HEK293 (cell line): ENCODE measurements around the gene PLEK2.

Experiments
- CTCF ChIA-PET: fragments of 350-600 bp; formaldehyde crosslinking; extraction: SDS; loops from one replicate; lab custom pipeline; 2021; ENCODE audit warnings: antibody characterized with exemption; lab: Yijun Ruan, JAX
- POLR2A ChIA-PET: fragments of 300-600 bp; formaldehyde crosslinking; extraction: SDS; loops from one replicate; lab custom pipeline; 2020; ENCODE audit warnings: antibody characterized with exemption, inconsistent platforms; lab: Yijun Ruan, JAX
- H3K27ac ChIP-seq: fragments of 200-500 bp; sonication (Bioruptor generic); 2 replicates; pipeline ENCODE4 v1.5.1; 2014; ENCODE audit warnings: low read depth, low read length, control low read depth, inconsistent platforms; ENCODE audit errors: extremely low read depth
- H3K36me3 ChIP-seq, 2 experiments: fragments of 200-500 bp in 1 of 2; sonication (Bioruptor generic) in 1 of 2; 1 replicate in 1 of 2; 2 replicates in 1 of 2; pipeline ENCODE4 v1.5.1; 2014 to 2017; ENCODE audit warnings: inconsistent platforms in 2 of 2, low read length in 2 of 2; ENCODE audit not compliant: control insufficient read depth in 2 of 2, insufficient read depth in 1 of 2
- H3K4me1 ChIP-seq: fragments of 200-500 bp; sonication (Bioruptor generic); 2 replicates; pipeline ENCODE4 v1.5.1; 2014; ENCODE audit warnings: mild to moderate bottlenecking, low read length, inconsistent platforms; ENCODE audit not compliant: control insufficient read depth, insufficient read depth
- H3K4me3 ChIP-seq: 2 replicates; pipeline ENCODE4 v1.5.1; 2011; ENCODE audit warnings: low read depth, mild to moderate bottlenecking, control low read depth, low read length, moderate library complexity
- H3K9me3 ChIP-seq: fragments of 200-500 bp; sonication (Bioruptor generic); 2 replicates; pipeline ENCODE4 v1.5.1; 2014; ENCODE audit warnings: low read depth, low read length, inconsistent platforms; ENCODE audit not compliant: control insufficient read depth, insufficient read depth
- HOXC10 ChIP-seq: sonication (generic); formaldehyde crosslinking; IDR thresholded peaks from 2 replicates; pipeline ENCODE4 v1.8.1; 2023; ENCODE audit warnings: mild to moderate bottlenecking, missing genetic modification reagents
- KLF10 ChIP-seq: fragments of 450-650 bp; IDR thresholded peaks from 2 replicates; pipeline ENCODE4 v1.5.1; 2018; ENCODE audit warnings: missing biosample characterization, mild to moderate bottlenecking, missing genetic modification characterization
- OVOL3 ChIP-seq: fragments of 450-650 bp; formaldehyde crosslinking; IDR thresholded peaks from 2 replicates; pipeline ENCODE4 v1.5.1; 2016; ENCODE audit warnings: missing biosample characterization, missing genetic modification characterization
- PRDM1 ChIP-seq: fragments of 450-650 bp; formaldehyde crosslinking; IDR thresholded peaks from 2 replicates; pipeline ENCODE4; 2016; ENCODE audit warnings: missing biosample characterization, missing genetic modification characterization
- SP7 ChIP-seq: fragments of 450-650 bp; formaldehyde crosslinking; IDR thresholded peaks from 2 replicates; pipeline ENCODE4 v1.5.1; 2016; ENCODE audit warnings: missing biosample characterization, missing genetic modification characterization
- ZNF114 ChIP-seq: fragments of 450-650 bp; formaldehyde crosslinking; IDR thresholded peaks from 2 replicates; pipeline ENCODE4 v1.5.0; 2017; ENCODE audit warnings: missing biosample characterization, missing genetic modification characterization
- ZNF214 ChIP-seq: fragments of 450-650 bp; formaldehyde crosslinking; IDR thresholded peaks from 2 replicates; pipeline ENCODE4 v1.5.1; 2017; ENCODE audit warnings: missing biosample characterization, mild to moderate bottlenecking, missing genetic modification characterization, borderline replicate concordance
- ZNF48 ChIP-seq: fragments of 450-650 bp; formaldehyde crosslinking; IDR thresholded peaks from 2 replicates; pipeline ENCODE4 v1.5.1; 2016; ENCODE audit warnings: missing biosample characterization, missing genetic modification characterization
- ZNF624 ChIP-seq: fragments of 450-650 bp; formaldehyde crosslinking; IDR thresholded peaks from 2 replicates; pipeline ENCODE4 v1.5.1; 2017; ENCODE audit warnings: missing biosample characterization, missing genetic modification characterization
- ZNF654 ChIP-seq: fragments of 450-650 bp; formaldehyde crosslinking; IDR thresholded peaks from 2 replicates; pipeline ENCODE4 v1.5.1; 2016; ENCODE audit warnings: low read depth, missing biosample characterization, missing genetic modification characterization
- ZNF830 ChIP-seq: fragments of 450-650 bp; IDR thresholded peaks from 2 replicates; pipeline ENCODE4 v1.5.0; 2018; ENCODE audit warnings: missing biosample characterization, missing genetic modification characterization, low read depth, mild to moderate bottlenecking, moderate library complexity
- ZNF843 ChIP-seq: fragments of 450-650 bp; formaldehyde crosslinking; IDR thresholded peaks from 2 replicates; pipeline ENCODE4 v1.5.1; 2016; ENCODE audit warnings: missing biosample characterization, missing genetic modification characterization
- ZSCAN5A ChIP-seq: fragments of 450-650 bp; formaldehyde crosslinking; IDR thresholded peaks from 2 replicates; pipeline ENCODE4 v1.5.1; 2016; ENCODE audit warnings: missing biosample characterization, missing genetic modification characterization
- TF ChIP-seq, protein P1 (sequence below): fragments of 450-650 bp; formaldehyde crosslinking; IDR thresholded peaks from 2 replicates; pipeline ENCODE4 v1.5.1; 2016; ENCODE audit warnings: missing biosample characterization, missing genetic modification characterization, borderline replicate concordance

PLEK2 gene

GRCh38 chr14:67438969-67439368, 27.0 kb upstream of the PLEK2 start:
- TF ChIP-seq ZNF830 (tag by site-specific recombination) (no peak), ZNF114 (tag by site-specific recombination) (no peak), ZNF843 (tag by site-specific recombination) (no peak), ZNF654 (tag by site-specific recombination) (no peak), OVOL3 (tag by site-specific recombination) (no peak)
- TF ChIP-seq, protein P1, sequence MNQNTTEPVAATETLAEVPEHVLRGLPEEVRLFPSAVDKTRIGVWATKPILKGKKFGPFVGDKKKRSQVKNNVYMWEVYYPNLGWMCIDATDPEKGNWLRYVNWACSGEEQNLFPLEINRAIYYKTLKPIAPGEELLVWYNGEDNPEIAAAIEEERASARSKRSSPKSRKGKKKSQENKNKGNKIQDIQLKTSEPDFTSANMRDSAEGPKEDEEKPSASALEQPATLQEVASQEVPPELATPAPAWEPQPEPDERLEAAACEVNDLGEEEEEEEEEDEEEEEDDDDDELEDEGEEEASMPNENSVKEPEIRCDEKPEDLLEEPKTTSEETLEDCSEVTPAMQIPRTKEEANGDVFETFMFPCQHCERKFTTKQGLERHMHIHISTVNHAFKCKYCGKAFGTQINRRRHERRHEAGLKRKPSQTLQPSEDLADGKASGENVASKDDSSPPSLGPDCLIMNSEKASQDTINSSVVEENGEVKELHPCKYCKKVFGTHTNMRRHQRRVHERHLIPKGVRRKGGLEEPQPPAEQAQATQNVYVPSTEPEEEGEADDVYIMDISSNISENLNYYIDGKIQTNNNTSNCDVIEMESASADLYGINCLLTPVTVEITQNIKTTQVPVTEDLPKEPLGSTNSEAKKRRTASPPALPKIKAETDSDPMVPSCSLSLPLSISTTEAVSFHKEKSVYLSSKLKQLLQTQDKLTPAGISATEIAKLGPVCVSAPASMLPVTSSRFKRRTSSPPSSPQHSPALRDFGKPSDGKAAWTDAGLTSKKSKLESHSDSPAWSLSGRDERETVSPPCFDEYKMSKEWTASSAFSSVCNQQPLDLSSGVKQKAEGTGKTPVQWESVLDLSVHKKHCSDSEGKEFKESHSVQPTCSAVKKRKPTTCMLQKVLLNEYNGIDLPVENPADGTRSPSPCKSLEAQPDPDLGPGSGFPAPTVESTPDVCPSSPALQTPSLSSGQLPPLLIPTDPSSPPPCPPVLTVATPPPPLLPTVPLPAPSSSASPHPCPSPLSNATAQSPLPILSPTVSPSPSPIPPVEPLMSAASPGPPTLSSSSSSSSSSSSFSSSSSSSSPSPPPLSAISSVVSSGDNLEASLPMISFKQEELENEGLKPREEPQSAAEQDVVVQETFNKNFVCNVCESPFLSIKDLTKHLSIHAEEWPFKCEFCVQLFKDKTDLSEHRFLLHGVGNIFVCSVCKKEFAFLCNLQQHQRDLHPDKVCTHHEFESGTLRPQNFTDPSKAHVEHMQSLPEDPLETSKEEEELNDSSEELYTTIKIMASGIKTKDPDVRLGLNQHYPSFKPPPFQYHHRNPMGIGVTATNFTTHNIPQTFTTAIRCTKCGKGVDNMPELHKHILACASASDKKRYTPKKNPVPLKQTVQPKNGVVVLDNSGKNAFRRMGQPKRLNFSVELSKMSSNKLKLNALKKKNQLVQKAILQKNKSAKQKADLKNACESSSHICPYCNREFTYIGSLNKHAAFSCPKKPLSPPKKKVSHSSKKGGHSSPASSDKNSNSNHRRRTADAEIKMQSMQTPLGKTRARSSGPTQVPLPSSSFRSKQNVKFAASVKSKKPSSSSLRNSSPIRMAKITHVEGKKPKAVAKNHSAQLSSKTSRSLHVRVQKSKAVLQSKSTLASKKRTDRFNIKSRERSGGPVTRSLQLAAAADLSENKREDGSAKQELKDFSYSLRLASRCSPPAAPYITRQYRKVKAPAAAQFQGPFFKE (tag by site-specific recombination), result no peak
- POLR2A ChIA-PET, result interaction anchor here (0.7 kb wide), 1 partner anchor 12 kb away, joined by 8 read pairs; no protein-coding TSS in a partner anchor
- CTCF ChIA-PET, result interaction anchor here (0.8 kb wide), 1 partner anchor 12 kb away, joined by 3 read pairs; no protein-coding TSS in a partner anchor
- Histone ChIP-seq H3K4me1 (no peaks in the 10 kb centered on the region), H3K4me3 (no peak overlapping the region), H3K27ac (no peak overlapping the region), H3K9me3 (no peaks in the 10 kb centered on the region), H3K36me3 (no peaks in the 10 kb centered on the region)

- CTCF ChIA-PET, result interaction anchor here (0.7 to 1.9 kb wide), 4 partner anchors 9 to 135 kb away, joined by 3 to 6 read pairs (median 4); no protein-coding TSS in a partner anchor
These were observed 24.3 kb upstream of the PLEK2 start for GRCh38 chr14:67436006-67436866.

GRCh38 chr14:67435603-67436002, 23.6 kb upstream of the PLEK2 start:
- no peak overlapping the region for H3K4me3 ChIP-seq
- no peak for TF ChIP-seq ZNF214 (tag by site-specific recombination)
- no peak for TF ChIP-seq ZSCAN5A (tag by site-specific recombination)
- no peak for TF ChIP-seq ZNF48 (tag by site-specific recombination)
- no peaks in the 10 kb centered on the region for H3K36me3 ChIP-seq
- no peak overlapping the region for H3K27ac ChIP-seq
- H3K4me1 ChIP-seq, result no peaks in the 10 kb centered on the region
- CTCF ChIA-PET, result interaction anchor here (0.7 to 1.9 kb wide), 4 partner anchors 8 to 135 kb away, joined by 3 to 6 read pairs (median 4); no protein-coding TSS in a partner anchor
- H3K9me3 ChIP-seq, result no peaks in the 10 kb centered on the region
- POLR2A ChIA-PET, result no interaction called here

More at GRCh38 chr14:67436006-67436866, 24.3 kb upstream of the PLEK2 start:
- H3K9me3 ChIP-seq, result no peaks in the 10 kb centered on the region
- H3K27ac ChIP-seq, result no peak overlapping the region
- H3K36me3 ChIP-seq, result no peaks in the 10 kb centered on the region
- POLR2A ChIA-PET, result no interaction called here
- TF ChIP-seq HOXC10 (CRISPR knock-in tag) (no peak), KLF10 (tag by site-specific recombination) (no peak), PRDM1 (no peak), ZNF624 (no peak), SP7 (no peak)
- H3K4me1 ChIP-seq, result no peaks in the 10 kb centered on the region
- H3K4me3 ChIP-seq, result no peak overlapping the region
